GM19324 (cell line): ENCODE data around the gene C1QTNF5.

Experiments used
- ATAC-seq: cut with Tn5 transposase; IDR thresholded peaks from one replicate; pipeline ENCODE4 v1.9.1; 2021; ENCODE audit warnings: mild to moderate bottlenecking, moderate library complexity; ENCODE audit not compliant: unreplicated experiment, low FRiP score

C1QTNF5 gene

GRCh38 chr11:119359365-119360214 is 18.9 kb upstream of the C1QTNF5 start:
- ATAC-seq: no peak

GRCh38 chr11:119357074-119357473 is 16.4 kb upstream of the C1QTNF5 start:
- no peak for ATAC-seq

- peak; percentile 54 for ATAC-seq
Measured at GRCh38 chr11:119356349-119357031, 15.8 kb upstream of the C1QTNF5 start.

GRCh38 chr11:119355091-119355843 is 14.6 kb upstream of the C1QTNF5 start:
- ATAC-seq: no peak

GRCh38 chr11:119352857-119353260 is 12.2 kb upstream of the C1QTNF5 start:
- no peak for ATAC-seq

DNA sequence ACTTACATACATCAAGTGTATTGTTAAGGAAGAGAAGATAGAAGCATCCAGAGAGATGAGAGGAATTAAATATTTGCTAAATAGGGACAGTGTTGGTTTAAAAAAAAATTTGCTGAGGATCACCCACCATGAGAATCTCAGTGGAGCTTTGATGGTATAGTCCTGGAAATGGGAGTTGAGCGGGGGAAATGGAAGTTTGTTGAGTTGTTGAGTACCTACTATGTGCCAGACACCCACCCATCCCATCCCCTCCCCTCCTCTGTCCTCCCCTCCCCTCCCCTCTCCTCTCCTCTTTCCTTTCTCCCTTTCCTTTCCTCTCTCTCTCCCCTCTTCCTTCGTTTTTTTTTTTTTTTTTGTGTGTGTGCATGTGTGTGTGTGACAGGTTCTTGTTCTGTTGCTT is 10.5 kb upstream of the C1QTNF5 start:
- no peak for ATAC-seq

DNA sequence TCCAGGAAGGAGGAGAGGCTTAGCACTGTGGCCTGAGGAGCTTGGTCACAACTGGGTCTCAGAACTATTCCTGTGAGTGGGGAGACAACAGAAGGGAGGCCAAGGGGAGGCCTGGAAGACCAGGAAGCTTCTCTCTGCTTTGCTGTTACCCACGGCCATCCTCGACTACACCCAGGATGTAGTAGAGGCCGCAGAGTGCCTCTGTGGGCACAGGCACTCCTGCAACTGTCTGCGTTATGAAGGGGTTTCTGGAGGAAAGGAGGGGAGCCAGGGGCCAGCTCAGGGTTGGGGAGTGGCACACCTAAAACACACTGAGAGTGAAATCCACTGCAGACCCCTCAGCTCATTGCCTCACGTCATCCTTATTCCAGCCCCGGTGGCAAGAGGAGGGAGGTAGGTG is 9.6 kb upstream of the C1QTNF5 start:
- no peak for ATAC-seq

- ATAC-seq: no peak
Measured at GRCh38 chr11:119347940-119348605, 7.4 kb upstream of the C1QTNF5 start.

GRCh38 chr11:119347242-119347641 is 6.6 kb upstream of the C1QTNF5 start:
- no peak for ATAC-seq

- ATAC-seq: no peak
Measured at GRCh38 chr11:119346605-119347004, 5.9 kb upstream of the C1QTNF5 start, which contains the start of gene MFRP. MFRP (minus strand) TSS chr11:119346705; CDS start chr11:119346513, 192 bp downstream.

DNA sequence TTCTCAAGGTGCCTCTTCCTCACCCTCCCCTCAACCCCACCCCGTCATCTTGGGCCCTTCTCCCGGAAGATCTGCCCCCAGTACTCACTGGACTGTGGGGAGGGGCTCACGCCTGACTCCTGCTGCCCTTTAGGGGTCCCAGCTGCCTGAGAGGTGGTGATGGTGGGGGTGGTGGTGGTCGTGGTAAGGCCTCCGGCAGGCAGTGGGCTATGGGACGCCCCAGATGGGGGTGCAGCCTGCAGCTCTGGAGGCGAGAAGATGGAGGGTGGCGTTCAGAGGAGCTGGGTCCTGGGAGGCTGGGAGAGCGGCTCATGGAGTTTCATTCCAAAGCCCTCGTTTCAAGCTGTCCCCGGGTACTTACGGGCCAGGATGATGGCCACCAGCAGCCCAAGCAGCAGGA is 5.0 kb upstream of the C1QTNF5 start:
- no peak for ATAC-seq

- ATAC-seq: no peak
Measured at GRCh38 chr11:119344291-119345010, 3.8 kb upstream of the C1QTNF5 start.

GRCh38 chr11:119343726-119344125 is 3.0 kb upstream of the C1QTNF5 start:
- ATAC-seq: no peak

GRCh38 chr11:119342362-119343130 is 1.9 kb upstream of the C1QTNF5 start:
- ATAC-seq: no peak

GRCh38 chr11:119342023-119342300 is 1.3 kb upstream of the C1QTNF5 start:
- ATAC-seq: no peak

DNA sequence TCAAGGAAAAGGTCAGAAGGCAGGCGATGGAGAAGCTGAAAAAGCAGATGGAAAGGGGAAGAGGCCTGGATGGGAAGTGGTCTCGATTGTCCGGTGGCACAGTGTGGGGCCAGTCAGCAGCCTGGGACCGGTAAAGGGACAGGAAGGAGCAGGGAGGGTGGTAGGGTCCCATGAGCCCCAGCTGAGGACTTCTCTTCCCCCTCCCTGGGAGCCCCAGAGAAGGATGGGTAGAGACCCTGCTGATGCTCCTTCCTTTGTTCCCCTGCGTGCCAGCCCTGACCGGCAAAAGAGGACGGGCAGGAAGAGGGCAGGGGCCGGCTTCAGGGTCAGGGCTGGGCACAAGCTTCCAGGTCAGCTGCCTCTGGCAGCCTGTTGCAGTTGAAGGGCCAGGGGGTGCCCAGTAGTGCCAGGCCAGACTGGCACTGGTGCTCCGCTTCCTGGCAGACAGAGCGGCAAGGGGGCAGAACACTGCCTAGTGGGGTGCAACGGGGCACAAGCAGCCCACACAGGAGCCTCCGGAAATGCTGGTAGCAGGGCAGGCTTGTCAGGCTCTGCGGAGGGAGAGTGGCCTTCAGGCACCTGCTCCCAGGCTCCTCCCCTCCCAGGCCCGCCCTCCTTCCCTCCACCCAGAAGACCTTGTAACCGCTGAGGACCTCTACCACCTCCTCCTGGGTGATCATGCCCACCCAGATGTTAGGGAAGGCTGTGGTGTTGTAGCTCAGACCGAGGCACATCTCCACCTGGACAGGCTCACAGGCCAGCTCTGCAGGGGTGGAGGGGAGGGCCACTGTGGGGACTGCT is 739 bp upstream of the C1QTNF5 start:
- no peak for ATAC-seq

GRCh38 chr11:119339589-119340334 is 921 bp downstream of the C1QTNF5 start:
- no peak for ATAC-seq
